HepG2 (cell line): ENCODE results near the gene H1-8. TPM values are rescaled to one million over a fixed set of nuclear protein-coding genes. Genes with fewer than 3 reads are reported as not detected.

Experiments used
- ATF1 ChIP-seq: IDR thresholded peaks from 2 replicates; pipeline ENCODE4 v1.6.1; 2016; ENCODE audit warnings: mild to moderate bottlenecking, control low read depth
- CERS6 ChIP-seq: sonication (generic); formaldehyde crosslinking; IDR thresholded peaks from 2 replicates; pipeline ENCODE4 v1.5.0; 2020; ENCODE audit warnings: missing genetic modification reagents
- E2F2 ChIP-seq: sonication (generic); formaldehyde crosslinking; IDR thresholded peaks from 2 replicates; pipeline ENCODE4 v1.4.0; 2020; ENCODE audit warnings: missing genetic modification reagents, borderline replicate concordance
- HDAC2 ChIP-seq: sonication (generic); formaldehyde crosslinking; IDR thresholded peaks from 2 replicates; pipeline ENCODE4 v1.4.0; 2020; ENCODE audit warnings: missing genetic modification reagents
- HES4 ChIP-seq: sonication (generic); formaldehyde crosslinking; IDR thresholded peaks from 2 replicates; pipeline ENCODE4 v1.9.0; 2021; ENCODE audit warnings: mild to moderate bottlenecking, missing genetic modification reagents, borderline replicate concordance
- KLF15 ChIP-seq: sonication (generic); formaldehyde crosslinking; IDR thresholded peaks from 2 replicates; pipeline ENCODE4 v1.8.1; 2023; ENCODE audit warnings: borderline replicate concordance, mild to moderate bottlenecking, inconsistent platforms, missing genetic modification reagents, mixed read lengths
- MIER2 ChIP-seq: IDR thresholded peaks from 2 replicates; pipeline ENCODE4 v1.6.1; 2016; ENCODE audit warnings: missing biosample characterization, missing genetic modification reagents
- RFX5 ChIP-seq: IDR thresholded peaks from 2 replicates; pipeline ENCODE4 v1.6.1; 2011; ENCODE audit warnings: low read depth, low read length, improper control_type of control experiment
- ZNF282 ChIP-seq: fragments of 450-650 bp; IDR thresholded peaks from 2 replicates; pipeline ENCODE4 v1.6.1; 2018; ENCODE audit not compliant: partially characterized antibody
- ZNF326 ChIP-seq: sonication (generic); formaldehyde crosslinking; IDR thresholded peaks from 2 replicates; pipeline ENCODE4 v1.4.0; 2020; ENCODE audit warnings: missing genetic modification reagents, borderline replicate concordance
- ZNF724P ChIP-seq: sonication (generic); formaldehyde crosslinking; IDR thresholded peaks from 2 replicates; pipeline ENCODE4 v1.8.0; 2022; ENCODE audit warnings: missing genetic modification reagents, borderline replicate concordance
- ZNF770 ChIP-seq: sonication (generic); formaldehyde crosslinking; IDR thresholded peaks from 2 replicates; pipeline ENCODE4 v1.5.0; 2020; ENCODE audit warnings: mild to moderate bottlenecking, missing genetic modification reagents
- polyA plus RNA-seq, 8 experiments: library from polyadenylated mRNA; depleted of rRNA in 3 of 8; stranded (reverse) in 7 of 8; unstranded in 1 of 8; fragments of >200 nt; fragmentation: Illumina TruSeq in 4 of 8; extraction: Trizol in 4 of 8; gene quantifications; 2 replicates each; pipeline versions ENCODE4 v1.2.1 to v1.2.3, GENCODE V29; 2011 to 2016; ENCODE audit warnings: low read depth in 4 of 8, missing spikeins in 1 of 8, mixed read lengths in 1 of 8; ENCODE audit not compliant: insufficient read depth in 1 of 8
- total RNA-seq, 5 experiments: library from RNA; depleted of rRNA; stranded (reverse); fragments of >200 nt; fragmentation: Illumina TruSeq; extraction: Trizol; gene quantifications; 2 replicates each; pipeline ENCODE4 v1.2.3, GENCODE V29; 2016; ENCODE audit warnings: low read depth in 1 of 5
- TF ChIP-seq, protein P1 (sequence below), 2 experiments: fragments of 450-650 bp in 1 of 2; sonication (generic) in 1 of 2; formaldehyde crosslinking in 1 of 2; IDR thresholded peaks; 2 replicates each; pipeline versions ENCODE4 v1.6.1 to v1.8.0; 2016 to 2022; ENCODE audit warnings: antibody characterized with exemption in 1 of 2, mild to moderate bottlenecking in 1 of 2, missing genetic modification reagents in 1 of 2

H1-8 gene
- total and polyA plus RNA-seq, 2 of the 13 experiments (the other 11 are each of a cell fraction or from before 2014, with no cell fraction given): 0.08 TPM; not detected in 1

DNA sequence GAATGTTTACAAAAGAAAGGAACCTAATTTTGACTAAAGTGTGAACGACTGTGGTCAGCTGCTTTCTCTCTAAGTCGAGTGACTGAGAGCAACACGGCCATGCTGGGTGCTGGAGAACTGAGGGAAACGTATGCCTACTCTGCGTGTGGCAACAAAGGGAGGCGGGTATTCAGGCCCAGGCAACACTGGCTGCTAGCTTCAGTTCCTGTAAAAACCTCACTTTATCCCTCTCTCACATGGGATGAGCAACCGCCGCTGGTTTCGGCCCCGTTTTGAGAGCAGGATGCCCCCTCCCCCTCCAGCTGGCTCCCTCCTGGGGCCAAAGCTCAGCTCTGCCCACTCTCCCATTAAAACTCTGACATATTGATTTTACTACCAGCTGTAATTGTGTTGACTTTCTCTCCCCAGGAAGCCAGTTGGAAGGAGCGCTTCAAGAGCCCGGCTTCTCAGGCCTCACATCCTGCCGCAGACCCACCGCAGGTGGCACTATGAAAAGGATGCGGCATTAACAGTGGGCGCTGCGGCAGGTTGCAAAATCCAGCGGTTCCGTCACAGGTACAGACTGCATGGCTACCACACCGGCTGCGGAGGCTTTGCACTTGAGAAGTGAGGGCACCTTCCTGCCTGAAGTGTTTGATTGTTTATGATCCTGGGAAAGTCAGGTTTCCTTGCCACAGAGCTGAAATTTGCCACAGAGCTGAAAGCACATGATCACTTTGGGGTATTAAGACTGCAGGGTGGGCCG is 50.8 kb downstream of the H1-8 start (continued):
- TF ChIP-seq ZNF770 (CRISPR knock-in tag) (0 out of 2 replicates have a peak, but pooled peaks have one; percentile 14), HES4 (0 out of 2 replicates have a peak, but pooled peaks have one; percentile 6), E2F2 (CRISPR knock-in tag) (peak; percentile 61; the same call in 1 of the 2 replicates), KLF15 (CRISPR knock-in tag) (no peak), HDAC2 (CRISPR knock-in tag) (peak; percentile 94), RFX5 (no peak), ZNF326 (CRISPR knock-in tag) (no peak), ATF1 (CRISPR knock-in tag) (peak; percentile 50; the same call in 1 of the 2 replicates), ZNF724P (CRISPR knock-in tag) (no peak), MIER2 (CRISPR knock-in tag) (peak; percentile 78; the same call in 1 of the 2 replicates), ZNF282 (no peak), CERS6 (no peak)
- TF ChIP-seq, protein P1, sequence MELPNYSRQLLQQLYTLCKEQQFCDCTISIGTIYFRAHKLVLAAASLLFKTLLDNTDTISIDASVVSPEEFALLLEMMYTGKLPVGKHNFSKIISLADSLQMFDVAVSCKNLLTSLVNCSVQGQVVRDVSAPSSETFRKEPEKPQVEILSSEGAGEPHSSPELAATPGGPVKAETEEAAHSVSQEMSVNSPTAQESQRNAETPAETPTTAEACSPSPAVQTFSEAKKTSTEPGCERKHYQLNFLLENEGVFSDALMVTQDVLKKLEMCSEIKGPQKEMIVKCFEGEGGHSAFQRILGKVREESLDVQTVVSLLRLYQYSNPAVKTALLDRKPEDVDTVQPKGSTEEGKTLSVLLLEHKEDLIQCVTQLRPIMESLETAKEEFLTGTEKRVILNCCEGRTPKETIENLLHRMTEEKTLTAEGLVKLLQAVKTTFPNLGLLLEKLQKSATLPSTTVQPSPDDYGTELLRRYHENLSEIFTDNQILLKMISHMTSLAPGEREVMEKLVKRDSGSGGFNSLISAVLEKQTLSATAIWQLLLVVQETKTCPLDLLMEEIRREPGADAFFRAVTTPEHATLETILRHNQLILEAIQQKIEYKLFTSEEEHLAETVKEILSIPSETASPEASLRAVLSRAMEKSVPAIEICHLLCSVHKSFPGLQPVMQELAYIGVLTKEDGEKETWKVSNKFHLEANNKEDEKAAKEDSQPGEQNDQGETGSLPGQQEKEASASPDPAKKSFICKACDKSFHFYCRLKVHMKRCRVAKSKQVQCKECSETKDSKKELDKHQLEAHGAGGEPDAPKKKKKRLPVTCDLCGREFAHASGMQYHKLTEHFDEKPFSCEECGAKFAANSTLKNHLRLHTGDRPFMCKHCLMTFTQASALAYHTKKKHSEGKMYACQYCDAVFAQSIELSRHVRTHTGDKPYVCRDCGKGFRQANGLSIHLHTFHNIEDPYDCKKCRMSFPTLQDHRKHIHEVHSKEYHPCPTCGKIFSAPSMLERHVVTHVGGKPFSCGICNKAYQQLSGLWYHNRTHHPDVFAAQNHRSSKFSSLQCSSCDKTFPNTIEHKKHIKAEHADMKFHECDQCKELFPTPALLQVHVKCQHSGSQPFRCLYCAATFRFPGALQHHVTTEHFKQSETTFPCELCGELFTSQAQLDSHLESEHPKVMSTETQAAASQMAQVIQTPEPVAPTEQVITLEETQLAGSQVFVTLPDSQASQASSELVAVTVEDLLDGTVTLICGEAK (IDR thresholded peaks at IDR 0.05): no peak
- TF ChIP-seq, protein P1 (CRISPR knock-in tag; IDR thresholded peaks at IDR 0.05): no peak
